Iris pigment epithelial cell (primary cell): Measurements from ENCODE around the gene PDRG1.

ENCODE experiments used
- DNase-seq: peaks from one replicate; pipeline ENCODE4 v3.0.0-alpha.2; 2011; ENCODE audit warnings: low read depth

PDRG1 gene

DNA sequence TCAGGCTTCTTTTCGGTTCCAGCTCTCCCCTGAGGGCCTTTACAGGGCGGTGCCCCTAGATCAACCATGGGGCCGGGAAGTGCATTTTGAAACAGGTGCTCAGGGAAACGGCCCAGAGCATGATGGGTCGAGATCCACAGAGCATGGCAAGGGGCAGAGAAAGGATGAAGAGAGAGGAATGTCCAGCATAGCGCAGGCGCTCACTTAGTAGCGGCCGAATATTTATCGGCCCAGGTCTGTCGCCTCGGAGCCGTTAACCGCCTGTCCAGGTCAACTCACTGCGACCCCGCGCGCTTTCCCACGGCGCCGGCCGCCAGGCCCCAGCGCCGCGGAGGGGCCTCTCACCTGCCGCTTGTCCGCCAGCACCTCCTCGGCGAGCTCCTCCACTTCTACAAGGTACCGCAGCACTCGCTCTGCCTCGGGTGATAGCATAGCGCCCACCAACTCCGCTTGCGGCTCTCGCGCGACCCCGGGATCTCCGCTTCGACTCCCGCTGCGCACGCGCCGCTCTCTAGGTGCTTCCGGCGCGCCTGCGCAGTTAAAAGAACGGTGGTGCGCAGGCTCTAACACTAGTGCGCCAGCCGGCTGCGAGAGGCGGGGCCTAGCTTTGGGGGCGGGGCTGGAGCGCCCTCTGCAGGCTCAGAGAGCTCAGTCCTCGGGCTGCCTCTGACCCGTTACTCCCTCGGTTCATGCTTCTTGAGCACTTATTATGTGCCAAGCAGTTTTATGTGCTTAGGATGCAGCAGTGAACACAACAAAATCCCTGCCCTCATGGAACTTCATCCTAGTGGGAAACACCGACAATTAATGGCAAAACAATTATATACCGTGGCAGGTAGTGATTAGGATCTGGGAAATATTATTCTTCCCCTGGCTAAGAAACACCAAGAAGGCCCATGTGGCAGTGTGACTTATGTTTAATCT is at the start of gene PDRG1:
TSS of gene PDRG1 (minus strand) at position 517 of the 924 bp plus-strand sequence. CDS start at position 432, 85 bp downstream.
- DNase-seq: peak; percentile 93

GRCh38 chr20:31998246-31998645 is 46.4 kb upstream of the PDRG1 start:
- DNase-seq: no peak

GRCh38 chr20:31996996-31997395 is 45.1 kb upstream of the PDRG1 start:
- DNase-seq: no peak

DNA sequence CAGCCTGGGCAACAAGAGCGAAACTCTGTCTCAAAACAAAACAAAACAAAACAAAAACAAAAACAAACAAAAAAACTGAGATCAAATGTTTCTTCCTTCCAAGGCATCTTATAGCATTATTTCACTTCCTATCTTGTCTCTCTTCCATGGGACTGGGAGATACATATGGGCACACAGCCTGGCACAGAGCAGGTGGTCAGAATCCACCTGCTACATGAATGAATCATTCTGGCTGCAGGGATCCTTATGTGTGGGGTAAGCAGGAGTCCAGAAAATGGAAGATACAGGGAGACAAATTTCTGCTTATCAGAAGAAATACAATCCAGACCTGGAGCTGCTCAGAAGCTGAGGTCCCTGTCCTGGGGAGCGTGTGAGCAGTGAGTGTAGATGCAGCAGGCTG is 40.2 kb upstream of the PDRG1 start:
- DNase-seq: no peak

DNA sequence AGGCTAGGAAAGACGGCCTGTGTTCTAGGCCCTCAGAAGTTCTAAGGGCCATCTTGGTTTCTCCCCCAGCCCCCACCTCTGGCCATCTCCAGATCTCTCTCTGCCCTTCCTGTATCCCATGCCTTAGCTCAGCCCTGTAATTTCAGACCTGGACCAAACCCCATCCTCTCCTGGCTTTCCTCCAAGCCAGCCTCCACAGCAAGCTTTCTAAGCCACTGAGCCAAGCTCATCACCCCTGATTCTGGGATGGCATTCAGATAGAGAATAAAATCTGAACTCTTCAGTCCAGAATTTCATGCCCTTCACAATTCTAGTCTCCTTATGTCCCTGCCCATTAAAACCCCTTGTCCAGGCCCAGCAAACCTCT is 39.5 kb upstream of the PDRG1 start:
- DNase-seq: no peak

GRCh38 chr20:31990641-31991338 is 38.9 kb upstream of the PDRG1 start:
- no peak for DNase-seq

DNA sequence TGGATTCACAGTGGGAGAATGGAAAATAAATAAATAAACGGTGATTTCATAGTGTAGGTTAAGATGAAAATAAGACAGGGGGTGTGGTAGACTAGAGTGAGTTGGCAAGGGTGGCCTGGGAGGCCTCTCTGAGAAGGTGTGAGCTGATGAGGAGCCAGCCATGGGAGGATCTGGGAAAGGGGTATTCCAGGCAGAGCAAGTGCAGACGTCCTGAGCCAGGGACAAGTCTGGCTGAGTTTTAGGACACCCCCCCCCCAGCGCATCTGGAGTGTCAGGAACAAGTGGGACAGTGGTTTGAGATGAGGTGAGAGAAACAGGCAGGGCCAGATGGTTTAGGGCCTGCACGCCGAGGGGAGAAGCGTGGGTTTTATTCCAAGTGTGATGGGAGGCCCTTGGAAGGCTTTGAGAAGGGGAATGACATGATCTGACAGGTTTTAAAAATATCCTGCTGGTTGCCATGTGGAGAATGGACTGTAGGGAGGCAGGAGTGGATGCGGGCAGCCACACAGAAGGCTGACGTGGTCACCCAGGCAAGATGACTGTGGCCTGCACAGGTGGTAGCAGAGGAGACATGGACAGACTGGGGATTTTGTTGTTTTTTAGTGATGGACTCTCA is 37.3 kb upstream of the PDRG1 start:
- DNase-seq: no peak

DNA sequence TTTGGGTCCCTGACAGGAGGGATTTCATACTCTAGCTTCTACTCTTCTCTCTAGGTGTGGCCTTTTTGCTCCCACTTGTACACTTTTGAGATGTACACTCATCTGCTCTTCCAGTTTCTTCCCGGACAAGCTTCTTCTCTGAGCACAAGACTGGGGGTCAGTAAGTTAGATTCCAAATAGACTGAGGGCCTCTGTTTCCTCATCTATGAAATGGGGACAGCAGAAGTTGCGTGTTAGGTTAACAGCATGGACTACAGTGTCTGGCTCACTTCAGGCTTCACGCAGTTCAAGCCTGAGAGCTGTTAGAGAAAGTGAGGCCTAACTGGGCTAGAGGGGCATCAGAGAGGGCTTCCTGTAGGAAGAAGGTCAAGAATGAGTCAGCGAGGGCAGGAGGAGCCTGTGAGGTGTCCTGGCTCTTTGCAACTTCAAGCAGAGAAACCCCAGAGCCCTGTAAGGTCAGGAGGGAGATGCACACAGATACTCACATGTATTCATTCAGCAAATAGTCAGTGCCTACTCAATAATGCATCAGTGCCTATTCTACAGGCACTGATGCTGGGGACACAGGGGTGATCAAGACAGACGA is 36.7 kb upstream of the PDRG1 start:
- no peak for DNase-seq

DNA sequence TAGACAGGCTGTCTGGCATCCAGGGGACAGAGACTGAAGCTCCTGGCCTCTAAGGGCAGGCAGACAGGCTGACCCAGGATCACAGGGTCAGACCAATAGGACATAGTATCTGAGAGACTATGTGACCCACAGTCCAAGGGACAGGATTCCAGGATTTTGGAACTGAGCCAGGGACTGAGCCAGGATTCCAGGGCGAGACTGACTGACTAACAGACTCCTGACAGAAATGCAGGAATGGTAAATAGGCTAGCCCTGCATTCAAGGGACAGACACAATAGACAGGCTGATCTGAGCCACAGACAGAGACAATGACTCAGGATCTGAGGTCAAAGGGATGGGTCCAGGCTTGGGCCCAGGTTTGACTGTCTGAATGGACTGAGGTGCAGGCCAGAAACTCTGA is 35.9 kb upstream of the PDRG1 start:
- peak; percentile 12 for DNase-seq

- no peak for DNase-seq
Measured at GRCh38 chr20:31984981-31985471, 33.2 kb upstream of the PDRG1 start.

- DNase-seq: no peak
Measured at GRCh38 chr20:31981784-31982183, 29.9 kb upstream of the PDRG1 start.

DNA sequence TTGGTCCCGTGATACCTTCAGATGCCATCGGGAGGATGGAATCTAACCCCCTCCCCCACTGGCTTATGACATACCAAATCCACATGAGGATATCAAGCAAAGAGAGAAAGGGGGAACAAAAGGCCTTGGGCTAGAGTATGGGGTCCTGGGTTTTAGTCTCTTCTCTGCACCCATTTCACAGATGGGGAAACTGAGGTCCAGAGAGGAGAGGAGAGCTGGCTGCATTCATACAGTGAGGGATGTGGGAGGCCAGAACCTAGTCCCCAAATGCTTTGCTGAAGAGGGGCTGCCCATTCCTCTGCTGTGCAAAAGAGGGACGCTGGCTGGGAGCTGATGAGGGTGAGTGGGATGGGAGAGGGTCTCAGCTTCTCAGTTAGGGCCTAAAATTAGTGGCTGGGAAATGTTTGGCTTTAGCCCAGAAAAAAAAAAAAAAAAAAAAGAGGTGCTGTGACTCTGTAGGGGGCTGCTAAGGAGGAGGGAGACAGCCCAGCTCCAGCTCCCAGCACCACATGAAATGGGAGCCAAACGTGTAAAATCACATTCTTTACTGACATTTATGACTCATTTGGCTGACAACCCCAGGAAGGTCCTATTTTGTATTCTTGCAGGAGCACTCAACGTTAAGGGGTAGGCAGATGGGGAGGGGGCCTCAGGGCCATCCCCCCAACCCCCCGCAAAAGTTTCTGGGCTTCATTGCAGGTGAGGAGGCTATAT is 28.0 kb upstream of the PDRG1 start:
- DNase-seq: no peak

DNA sequence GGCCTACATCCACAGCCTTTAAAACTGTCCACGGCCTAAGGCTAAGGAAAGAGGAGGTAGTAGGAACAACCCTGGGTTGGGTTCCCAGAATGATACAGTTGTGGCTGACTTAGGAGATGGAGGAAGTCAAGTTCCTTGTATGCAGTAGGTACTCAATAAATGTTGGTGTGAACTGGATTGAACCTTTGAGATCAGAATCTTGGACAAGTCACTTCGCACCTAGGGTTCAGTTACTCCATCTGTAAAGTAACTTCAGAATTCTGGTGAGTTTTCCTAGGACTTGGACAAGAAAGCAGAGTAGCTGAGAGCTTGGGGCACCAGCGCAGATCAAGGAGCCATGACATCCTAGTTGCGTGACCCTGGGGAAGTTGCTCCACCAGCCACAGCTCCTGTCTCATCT is 25.2 kb upstream of the PDRG1 start:
- no peak for DNase-seq

DNA sequence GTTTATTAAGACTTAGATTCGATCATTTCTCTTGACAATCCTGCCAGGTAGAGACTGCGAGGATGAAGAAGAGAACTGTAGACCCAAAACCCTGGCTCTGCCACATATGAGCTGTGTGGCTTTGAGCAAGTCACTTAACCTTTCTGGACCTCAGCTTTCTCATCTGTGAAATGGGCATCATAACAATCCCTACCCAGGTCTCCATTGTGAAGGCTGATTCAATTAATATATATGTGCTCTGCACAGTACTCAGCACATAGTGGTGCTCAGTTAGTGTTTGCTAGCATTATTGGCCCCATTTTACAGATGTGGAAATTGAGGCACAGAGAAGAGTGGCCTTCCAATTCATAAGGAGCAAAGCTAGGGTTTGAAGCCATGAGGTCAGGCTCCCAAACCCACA is 24.0 kb upstream of the PDRG1 start:
- no peak for DNase-seq

DNA sequence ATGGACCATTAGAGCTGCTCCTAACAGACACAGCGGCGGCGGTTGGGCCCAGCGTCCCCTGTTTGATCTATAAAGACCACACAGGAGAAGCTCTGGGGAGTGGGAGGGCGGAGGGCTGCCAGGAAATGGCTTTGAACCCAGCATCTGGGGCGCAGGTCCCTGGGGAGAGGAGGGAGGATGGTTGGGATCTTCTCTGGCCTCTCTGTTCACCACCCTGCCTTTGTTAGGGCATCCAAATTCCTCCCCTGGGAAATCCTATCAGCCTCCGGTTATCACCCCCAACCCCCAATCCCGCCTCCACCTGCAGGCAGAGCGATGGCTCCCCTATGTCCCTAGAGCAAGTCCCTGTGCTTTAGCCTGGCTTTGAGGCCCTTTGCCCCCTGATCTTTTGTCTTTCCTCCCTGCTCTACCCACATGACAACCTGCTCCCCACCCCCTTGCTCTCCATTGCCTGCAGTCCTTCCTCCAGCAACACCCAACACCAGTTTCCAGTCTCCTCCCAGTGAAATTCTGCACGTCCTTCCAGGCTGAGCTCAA is 23.2 kb upstream of the PDRG1 start:
- DNase-seq: no peak

- no peak for DNase-seq
Measured at GRCh38 chr20:31974296-31974695, 22.4 kb upstream of the PDRG1 start.

DNA sequence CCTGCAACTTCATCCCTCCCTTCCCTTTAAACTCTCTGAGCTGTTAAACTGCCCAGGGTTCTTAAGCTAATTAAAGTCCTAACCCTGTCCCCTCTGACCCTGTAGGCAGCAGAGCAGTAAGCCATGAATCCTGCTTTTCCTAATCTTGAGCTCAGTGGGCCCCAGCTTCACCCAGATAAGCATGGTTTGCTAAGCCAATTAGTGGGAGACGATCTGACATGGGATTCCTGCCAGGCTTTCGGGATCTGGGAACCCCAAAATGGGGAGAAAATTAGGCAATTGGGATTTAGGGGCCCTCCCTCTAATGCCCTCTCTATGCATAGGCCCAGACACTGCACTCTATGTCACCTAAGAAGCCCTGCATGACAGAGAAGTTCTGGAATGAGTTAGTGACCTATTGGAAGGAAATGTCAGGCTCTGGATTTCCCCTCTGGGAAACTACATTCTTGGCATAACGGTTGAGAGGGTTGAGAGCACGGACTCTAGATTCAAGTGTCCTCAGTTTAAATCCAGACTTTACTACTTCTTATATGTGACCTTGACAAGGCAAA is 20.7 kb upstream of the PDRG1 start:
- peak; percentile 23 for DNase-seq

- no peak for DNase-seq
Measured at GRCh38 chr20:31969991-31970390, 18.1 kb upstream of the PDRG1 start.

DNA sequence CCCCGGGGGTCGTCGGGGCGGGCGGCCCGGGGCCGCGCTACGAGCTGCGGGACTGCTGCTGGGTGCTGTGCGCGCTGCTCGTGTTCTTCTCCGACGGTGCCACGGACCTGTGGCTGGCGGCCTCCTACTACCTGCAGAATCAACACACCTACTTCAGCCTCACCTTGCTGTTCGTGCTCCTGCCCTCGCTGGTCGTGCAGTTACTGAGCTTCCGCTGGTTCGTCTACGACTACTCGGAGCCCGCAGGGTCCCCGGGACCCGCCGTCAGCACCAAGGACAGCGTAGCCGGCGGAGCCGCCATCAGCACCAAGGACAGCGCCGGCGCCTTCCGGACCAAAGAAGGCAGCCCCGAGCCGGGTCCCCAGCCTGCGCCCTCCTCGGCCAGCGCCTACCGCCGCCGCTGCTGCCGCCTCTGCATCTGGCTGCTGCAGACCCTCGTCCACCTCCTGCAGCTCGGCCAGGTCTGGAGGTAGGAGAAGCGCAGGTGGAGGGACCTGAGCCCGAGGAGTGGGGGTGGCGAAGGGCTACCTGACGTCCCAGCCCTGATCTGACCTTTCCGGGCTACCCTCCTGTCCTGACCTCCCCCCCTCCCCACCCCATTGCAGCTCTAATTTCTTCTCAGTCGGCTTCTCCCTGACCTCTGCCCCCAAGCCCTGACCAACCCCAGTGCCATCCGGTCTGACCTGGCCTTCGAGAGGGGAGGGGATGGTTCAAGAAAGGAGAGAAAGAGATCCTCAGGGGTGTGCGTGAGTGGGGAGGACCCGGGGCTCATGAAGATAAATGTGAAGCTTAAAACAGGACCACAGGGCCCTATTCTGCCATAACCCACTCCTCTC is 16.7 kb upstream of the PDRG1 start:
- DNase-seq: peak; percentile 47

- DNase-seq: no peak
Measured at GRCh38 chr20:31967830-31968249, 16.0 kb upstream of the PDRG1 start, which contains the start of gene XKR7. Gene XKR7 (plus strand): TSS chr20:31968151. CDS start chr20:31968176, 25 bp downstream.
